CD4-positive, alpha-beta T cell (primary cell): ENCODE measurements around the gene PCNX3. TPM values are rescaled to one million over a fixed set of nuclear protein-coding genes. Genes with fewer than 3 reads are reported as not detected.

Experiments used
- ATAC-seq: fragments of 200-7000 bp; cut with Tn5 transposase; one replicate; pipeline ENCODE4 v1.10.0; 2022; ENCODE audit warnings: mild to moderate bottlenecking; ENCODE audit not compliant: poor library complexity
- CTCF ChIA-PET: fragments of 350-600 bp; sonication (Branson Sonifier 250); formaldehyde crosslinking; loops from one replicate; lab custom pipeline; 2021; ENCODE audit warnings: antibody characterized with exemption, inconsistent platforms; lab: Charles Lee
- POLR2A ChIA-PET: fragments of 350-600 bp; sonication (Branson Sonifier 250); formaldehyde crosslinking; loops from one replicate; lab custom pipeline; 2021; ENCODE audit warnings: antibody characterized with exemption, inconsistent platforms; lab: Charles Lee
- DNase-seq, 14 experiments: peaks; one replicate each; pipeline ENCODE4 v3.0.0-alpha.2; 2013 to 2020; ENCODE audit warnings: mixed read lengths in 2 of 14
- H3K27ac ChIP-seq, 2 donors: one replicate each; pipeline versions ENCODE4 v1.5.1 to v1.7.0; 2013; ENCODE audit warnings: low read length in 2 of 2, low read depth in 1 of 2, mild to moderate bottlenecking in 1 of 2
- H3K27me3 ChIP-seq, 2 experiments: 1 replicate in 1 of 2; 2 replicates in 1 of 2; pipeline versions ENCODE4 v1.6.1 to v1.7.0; 2013; ENCODE audit warnings: low read length in 2 of 2, control low read depth in 1 of 2, mild to moderate bottlenecking in 1 of 2, moderate library complexity in 1 of 2; ENCODE audit not compliant: insufficient read depth in 2 of 2, control insufficient read depth in 1 of 2
- H3K36me3 ChIP-seq: one replicate; pipeline ENCODE4 v1.6.1; 2013; ENCODE audit warnings: low read length, control low read depth; ENCODE audit not compliant: insufficient read depth
- H3K4me1 ChIP-seq: one replicate; pipeline ENCODE4 v1.6.1; 2013; ENCODE audit warnings: low read length, control low read depth; ENCODE audit not compliant: insufficient read depth
- H3K4me3 ChIP-seq: one replicate; pipeline ENCODE4 v1.5.1; 2013; ENCODE audit warnings: mild to moderate bottlenecking, low read length, moderate library complexity
- H3K9me3 ChIP-seq, 2 experiments: 1 replicate in 1 of 2; 2 replicates in 1 of 2; pipeline versions ENCODE4 v1.6.1 to v1.7.0; 2013; ENCODE audit warnings: low read length in 2 of 2, mild to moderate bottlenecking in 2 of 2, control low read depth in 1 of 2, moderate library complexity in 1 of 2; ENCODE audit not compliant: control insufficient read depth in 1 of 2, insufficient read depth in 1 of 2
- H3K27ac Mint-ChIP-seq: one replicate; pipeline ENCODE4 v1.8.0; 2020; ENCODE audit warnings: mixed read lengths
- H3K27me3 Mint-ChIP-seq: one replicate; pipeline ENCODE4 v1.8.0; 2021; ENCODE audit warnings: mixed read lengths
- H3K36me3 Mint-ChIP-seq: one replicate; pipeline ENCODE4 v1.8.0; 2021; ENCODE audit warnings: low read depth, mixed read lengths
- H3K4me1 Mint-ChIP-seq: one replicate; pipeline ENCODE4 v1.8.0; 2021; ENCODE audit warnings: low read depth, mixed read lengths
- H3K4me3 Mint-ChIP-seq: one replicate; pipeline ENCODE4 v1.8.0; 2020; ENCODE audit warnings: mild to moderate bottlenecking, mixed read lengths
- H3K9me3 Mint-ChIP-seq: one replicate; pipeline ENCODE4 v1.8.0; 2020; ENCODE audit warnings: mixed read lengths
- intact Hi-C, 2 experiments: fragments of 100-400 bp; cut with DNase I in 1 of 2; cut with micrococcal nuclease in 1 of 2; formaldehyde crosslinking; loops; one replicate each; pipeline versions ENCODE4 v1.15.1 to v1.9.0; 2023 to 2025; cut with DNase I, micrococcal nuclease
- total RNA-seq, 174 experiments: library from RNA in 2 of 174; stranded (reverse) in 2 of 174; gene quantifications; one replicate each; pipeline ENCODE4 v1.2.3 and lab custom pipeline; 2021 to 2026
- TF ChIP-seq, protein P1 (sequence below): fragments of 200-600 bp; IDR thresholded peaks from one replicate; pipeline ENCODE4 v1.8.0; 2022; ENCODE audit warnings: antibody characterized with exemption, mild to moderate bottlenecking

The PCNX3 gene
- total RNA-seq, 2 experiments from 2014 or later, result 37.3 to 40.5 TPM

DNA sequence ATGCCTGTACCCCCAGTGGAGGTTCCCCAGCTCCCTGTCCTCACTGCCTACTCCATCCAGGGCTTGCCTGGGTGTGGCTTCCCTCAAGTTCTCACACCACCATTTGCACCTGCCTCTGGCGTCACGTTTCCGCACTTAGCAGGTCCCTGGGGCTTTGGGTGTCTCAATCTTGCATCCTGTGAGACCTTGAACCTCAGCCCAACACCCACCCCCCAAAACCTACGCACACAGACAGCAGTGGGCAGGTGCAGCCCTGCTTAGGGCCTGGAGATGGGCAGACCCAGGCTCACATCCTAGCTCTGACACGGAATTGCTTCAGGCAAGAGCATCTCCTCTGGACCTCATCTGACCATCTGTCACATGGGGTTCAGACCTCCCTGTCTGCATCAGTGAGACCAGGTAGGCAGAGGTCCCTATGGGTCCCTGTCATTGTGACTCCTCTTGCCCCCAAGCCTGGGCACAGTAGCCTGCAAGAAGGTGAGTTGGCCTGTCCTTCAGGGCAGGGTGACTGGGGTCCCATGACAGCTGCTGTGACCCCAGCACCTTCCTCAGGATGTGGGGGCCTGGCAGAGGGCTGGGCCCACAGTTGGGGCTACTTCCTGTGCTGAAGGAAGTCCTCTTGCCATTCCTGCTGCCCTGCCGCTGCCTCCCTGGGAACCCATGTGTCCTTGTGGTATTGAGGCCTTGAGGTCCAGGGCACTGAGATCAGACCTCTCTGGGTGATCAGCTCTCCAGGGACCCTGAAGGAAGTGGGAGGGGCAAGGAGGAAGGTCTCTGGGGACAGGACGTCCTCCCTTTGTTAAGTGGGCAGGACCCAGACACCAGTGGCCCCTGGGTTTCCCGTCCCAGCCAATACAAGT lies 24.3 kb downstream of the PCNX3 start:
- peak overlapping the region; percentile 59 for H3K4me3 ChIP-seq
- H3K27me3 ChIP-seq, result no peaks in the 10 kb centered on the region
- peak overlapping the region; percentile 97 for H3K4me3 Mint-ChIP-seq
- H3K27me3 Mint-ChIP-seq, result no peaks in the 10 kb centered on the region
- H3K27ac ChIP-seq, result peak overlapping the region; percentile 94 to 95
- intact Hi-C loops, result loop anchor here (1.0 to 2.0 kb wide), 3 partner anchors 13 to 25 kb away; partner anchors contain the start of gene PCNX3 (in 1 of the 2)
- H3K9me3 ChIP-seq, result no peaks in the 10 kb centered on the region
- ATAC-seq (peak; percentile 73), DNase-seq (peak; percentile 57 to 95 (median 74))
- H3K36me3 Mint-ChIP-seq, result peaks cover 68% of the 10 kb centered on the region
- H3K36me3 ChIP-seq, result peaks cover 64% of the 10 kb centered on the region
- no peaks in the 10 kb centered on the region for H3K9me3 Mint-ChIP-seq
- H3K4me1 ChIP-seq, result peaks cover 73% of the 10 kb centered on the region
- POLR2A ChIA-PET, result interaction anchor here (0.6 to 6.1 kb wide), 17 partner anchors 8 to 518 kb away, joined by 3 to 244 read pairs (median 4); partner anchors contain the start of genes BANF1, CFL1, FAM89B and FAU
- TF ChIP-seq, protein P1, sequence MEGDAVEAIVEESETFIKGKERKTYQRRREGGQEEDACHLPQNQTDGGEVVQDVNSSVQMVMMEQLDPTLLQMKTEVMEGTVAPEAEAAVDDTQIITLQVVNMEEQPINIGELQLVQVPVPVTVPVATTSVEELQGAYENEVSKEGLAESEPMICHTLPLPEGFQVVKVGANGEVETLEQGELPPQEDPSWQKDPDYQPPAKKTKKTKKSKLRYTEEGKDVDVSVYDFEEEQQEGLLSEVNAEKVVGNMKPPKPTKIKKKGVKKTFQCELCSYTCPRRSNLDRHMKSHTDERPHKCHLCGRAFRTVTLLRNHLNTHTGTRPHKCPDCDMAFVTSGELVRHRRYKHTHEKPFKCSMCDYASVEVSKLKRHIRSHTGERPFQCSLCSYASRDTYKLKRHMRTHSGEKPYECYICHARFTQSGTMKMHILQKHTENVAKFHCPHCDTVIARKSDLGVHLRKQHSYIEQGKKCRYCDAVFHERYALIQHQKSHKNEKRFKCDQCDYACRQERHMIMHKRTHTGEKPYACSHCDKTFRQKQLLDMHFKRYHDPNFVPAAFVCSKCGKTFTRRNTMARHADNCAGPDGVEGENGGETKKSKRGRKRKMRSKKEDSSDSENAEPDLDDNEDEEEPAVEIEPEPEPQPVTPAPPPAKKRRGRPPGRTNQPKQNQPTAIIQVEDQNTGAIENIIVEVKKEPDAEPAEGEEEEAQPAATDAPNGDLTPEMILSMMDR, result no peak
- H3K27ac Mint-ChIP-seq, result peak overlapping the region; percentile 100
- CTCF ChIA-PET, result interaction anchor here (1.3 to 2.4 kb wide), 4 partner anchors 12 to 72 kb away, joined by 3 to 10 read pairs (median 4); partner anchors contain the start of gene KAT5
- H3K4me1 Mint-ChIP-seq, result peaks cover 67% of the 10 kb centered on the region

DNA sequence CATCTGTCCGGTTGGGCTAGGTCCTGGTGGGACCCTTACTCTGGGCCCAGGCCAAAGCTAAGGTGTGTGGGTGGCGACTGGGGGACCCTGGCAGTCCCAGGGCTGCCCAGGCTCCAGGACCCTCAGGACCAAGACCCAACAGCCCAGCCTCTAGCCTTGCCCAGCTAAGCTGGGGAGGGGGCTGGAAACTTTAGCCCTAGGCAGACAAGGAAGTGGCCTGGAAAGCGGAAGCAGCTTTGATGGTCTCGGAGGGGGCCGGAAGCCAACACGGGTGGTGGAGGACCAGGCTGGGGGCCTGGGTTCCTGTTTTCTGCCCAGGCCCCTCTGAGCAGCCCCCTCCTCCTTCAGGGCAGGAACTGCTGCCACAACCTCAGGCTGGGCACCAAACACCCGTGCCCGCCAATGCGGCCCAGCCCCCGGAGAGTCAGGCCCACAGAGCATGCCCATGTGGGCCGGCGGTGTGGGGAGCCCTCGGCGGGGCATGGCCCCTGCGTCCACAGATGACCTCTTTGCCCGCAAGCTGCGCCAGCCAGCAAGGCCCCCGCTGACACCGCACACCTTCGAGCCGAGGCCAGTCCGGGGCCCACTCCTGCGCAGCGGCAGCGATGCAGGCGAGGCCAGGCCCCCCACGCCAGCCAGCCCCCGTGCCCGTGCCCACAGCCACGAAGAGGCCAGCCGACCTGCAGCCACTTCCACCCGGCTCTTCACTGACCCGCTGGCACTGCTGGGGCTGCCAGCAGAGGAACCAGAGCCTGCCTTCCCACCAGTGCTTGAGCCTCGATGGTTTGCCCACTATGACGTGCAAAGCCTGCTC lies 25.1 kb downstream of the PCNX3 start:
- CTCF ChIA-PET, result interaction anchor here (1.7 kb wide), 1 partner anchor 11 kb away, joined by 4 read pairs; no protein-coding TSS in a partner anchor
- ATAC-seq, result no peak

More for the DNA sequence above, 25.1 kb downstream of the PCNX3 start:
- H3K4me1 ChIP-seq, result peaks cover 73% of the 10 kb centered on the region
- TF ChIP-seq, protein P1, result no peak
- Mint-ChIP-seq H3K9me3 (no peaks in the 10 kb centered on the region), H3K4me3 (peak overlapping the region; percentile 97), H3K27me3 (no peaks in the 10 kb centered on the region), H3K36me3 (peaks cover 68% of the 10 kb centered on the region), H3K4me1 (peaks cover 62% of the 10 kb centered on the region), H3K27ac (peak overlapping the region; percentile 100)
- POLR2A ChIA-PET, result interaction anchor here (0.6 to 6.1 kb wide), 10 partner anchors 9 to 519 kb away, joined by 3 to 244 read pairs (median 6); partner anchors contain the start of genes FAM89B, FAU, KAT5 and MALAT1
- H3K4me3 ChIP-seq, result peak overlapping the region; percentile 59
- intact Hi-C loops, result no loop called here
- peak in 9 of 14 experiments; percentile 32 to 81 (median 55) for DNase-seq
- peak overlapping the region; percentile 94 to 95 for H3K27ac ChIP-seq
- H3K36me3 ChIP-seq, result peaks cover 64% of the 10 kb centered on the region
- H3K9me3 ChIP-seq, result no peaks in the 10 kb centered on the region
- H3K27me3 ChIP-seq, result no peaks in the 10 kb centered on the region
